ENCODE data around the gene TGIF2. TPM values are rescaled to one million over a fixed set of nuclear protein-coding genes. Genes with fewer than 3 reads are reported as not detected.

The TGIF2 gene
- total RNA-seq, 1 experiment from 2014 or later, result 17.1 TPM

DNA sequence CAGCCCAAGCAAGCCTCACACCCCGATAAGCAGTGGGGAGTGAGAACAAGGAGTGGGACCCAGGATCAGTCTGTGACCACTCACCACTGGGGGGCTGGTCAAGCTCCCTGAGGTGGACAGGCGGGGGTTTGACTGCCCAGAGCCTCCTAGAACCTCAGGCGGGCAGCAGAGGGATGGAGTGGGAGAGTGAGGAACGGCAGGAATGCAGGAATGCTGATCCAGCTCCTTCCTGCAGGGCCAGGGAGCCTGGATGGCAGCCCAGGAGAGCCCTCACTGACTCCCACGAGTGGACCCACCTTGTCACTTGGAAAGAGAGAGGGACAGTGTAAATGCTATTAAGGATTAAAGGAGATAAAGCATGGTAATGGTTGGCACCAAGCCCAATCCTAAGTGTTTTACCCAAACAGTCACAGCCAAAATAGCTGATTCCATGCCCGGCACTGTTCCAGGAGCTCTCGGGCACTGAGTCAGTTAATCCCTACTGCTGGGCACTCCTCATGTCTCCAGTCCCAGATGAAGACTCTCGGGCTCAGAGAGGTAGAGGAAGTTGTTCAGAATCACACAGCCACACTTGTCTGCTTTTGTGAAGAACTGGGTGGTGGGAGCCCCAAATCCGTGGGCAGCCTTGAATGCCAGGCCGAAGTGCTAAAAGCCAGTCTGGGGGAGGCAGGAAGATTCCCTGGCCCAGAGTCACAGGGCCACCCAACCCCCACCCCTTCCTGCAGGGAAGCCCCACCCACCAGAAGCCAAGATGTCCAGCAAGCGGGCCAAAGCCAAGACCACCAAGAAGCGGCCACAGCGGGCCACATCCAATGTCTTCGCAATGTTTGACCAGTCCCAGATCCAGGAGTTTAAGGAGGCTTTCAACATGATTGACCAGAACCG is 29.0 kb upstream of the TGIF2 start:
- H3K9me3 ChIP-seq (ENCODE audit: control insufficient read depth in 1 of 2, insufficient read depth in 1 of 2, low read depth in 1 of 2, low read length in 2 of 2), result no peaks in the 10 kb centered on the region
- peaks cover 7% of the 10 kb centered on the region; the same call in 1 of the 2 replicates for H3K79me2 ChIP-seq (ENCODE audit: insufficient read depth, low read length)
- intact Hi-C loops (cut with micrococcal nuclease), result no loop called here
- H3K27me3 ChIP-seq (ENCODE audit: insufficient read depth, low read length), result no peaks in the 10 kb centered on the region
- TF ChIP-seq SIN3A (IDR thresholded peaks at IDR 0.05; ENCODE audit: low read depth) (no peak), YY1 (IDR thresholded peaks at IDR 0.05; ENCODE audit: extremely low read depth, insufficient replicate concordance, low read depth, low read length) (no peak)
- no peak overlapping the region for H3K4me2 ChIP-seq (ENCODE audit: low read length)
- H3K4me1 ChIP-seq (ENCODE audit: control insufficient read depth in 1 of 2, insufficient read depth in 2 of 2, low read length in 2 of 2), result peaks cover 2 to 24% of the 10 kb centered on the region in 2 experiments; a peak in 3 of 4 replicates
- H3K27ac ChIP-seq (ENCODE audit: low read depth, low read length), result no peak overlapping the region
- no TSS peak for BruUV-seq (replicated peaks)
- RAD21 ChIA-PET (ENCODE audit: low non-redundant PET in 1 of 2, low total read pairs in 2 of 2, uncharacterized antibody in 2 of 2, unreplicated experiment in 2 of 2), result no interaction called here
- ATAC-seq (no peak), DNase-seq (ENCODE audit: low read depth, low spot score) (no peak)
- no peak overlapping the region for H2AFZ ChIP-seq (ENCODE audit: low read depth, low read length, poor library complexity, severe bottlenecking)
- no peaks in the 10 kb centered on the region for H4K20me1 ChIP-seq (ENCODE audit: insufficient read depth)
- POLR2A ChIA-PET, result no interaction called here
- no peaks in the 10 kb centered on the region for H3K9me2 ChIP-seq (ENCODE audit: insufficient read depth)
- peaks cover 0 to 5% of the 10 kb centered on the region in 2 experiments; a peak in 1 of 4 replicates for H3K36me3 ChIP-seq (ENCODE audit: control insufficient read depth in 1 of 2, insufficient read depth in 2 of 2, low read length in 2 of 2)
- H3K4me3 ChIP-seq (replicated peaks in 1 of 2; ENCODE audit: low read depth in 1 of 2, low read length in 2 of 2), result no peak overlapping the region
- CTCF ChIA-PET, result no interaction called here
- H3K9ac ChIP-seq (ENCODE audit: low read length), result no peak overlapping the region

DNA sequence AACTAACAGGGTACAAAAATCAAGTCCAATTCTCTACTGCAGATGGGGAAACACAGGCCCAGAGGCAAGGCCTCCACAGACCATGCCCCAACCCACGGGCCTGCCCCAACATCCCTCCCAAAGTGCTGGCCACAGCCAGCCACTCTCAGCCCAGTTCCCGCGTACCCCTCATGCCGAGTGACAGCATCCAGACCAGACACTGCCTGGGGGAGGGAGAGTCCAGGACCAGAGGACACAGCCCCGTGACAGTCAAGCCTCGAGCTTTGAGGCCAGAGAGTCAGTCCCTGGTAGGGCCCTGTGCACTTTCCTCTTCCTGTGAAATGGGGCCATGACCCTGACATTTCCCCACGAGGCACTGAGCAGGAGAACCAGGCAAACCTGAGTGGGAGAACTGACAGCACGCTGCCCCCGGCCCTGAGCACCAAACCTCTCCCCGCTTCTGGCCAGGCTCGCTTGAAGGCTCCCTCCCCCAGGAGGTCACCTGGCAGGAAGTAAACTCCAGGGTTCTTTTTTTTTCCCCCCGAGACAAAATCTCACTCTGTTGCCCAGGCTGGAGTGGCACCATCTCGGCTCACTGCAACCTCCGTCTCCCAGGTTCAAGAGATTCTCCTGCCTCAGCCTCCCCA is 27.2 kb upstream of the TGIF2 start:
- H3K27ac ChIP-seq (ENCODE audit: low read depth, low read length), result no peak overlapping the region
- ChIA-PET CTCF (no interaction called here), RAD21 (ENCODE audit: low non-redundant PET in 1 of 2, low total read pairs in 2 of 2, uncharacterized antibody in 2 of 2, unreplicated experiment in 2 of 2) (no interaction called here), POLR2A (no interaction called here)
- ATAC-seq (no peak), DNase-seq (ENCODE audit: low read depth, low spot score) (no peak)
- H3K36me3 ChIP-seq (ENCODE audit: control insufficient read depth in 1 of 2, insufficient read depth in 2 of 2, low read length in 2 of 2), result peaks cover 0 to 5% of the 10 kb centered on the region in 2 experiments; a peak in 1 of 4 replicates
- H3K79me2 ChIP-seq (ENCODE audit: insufficient read depth, low read length), result peaks cover 7% of the 10 kb centered on the region; the same call in 1 of the 2 replicates
- no peaks in the 10 kb centered on the region for H4K20me1 ChIP-seq (ENCODE audit: insufficient read depth)
- H3K4me1 ChIP-seq (ENCODE audit: control insufficient read depth in 1 of 2, insufficient read depth in 2 of 2, low read length in 2 of 2), result peaks cover 0 to 19% of the 10 kb centered on the region in 2 experiments; a peak in 3 of 4 replicates
- H3K4me3 ChIP-seq (replicated peaks in 1 of 2; ENCODE audit: low read depth in 1 of 2, low read length in 2 of 2), result no peak overlapping the region
- H3K4me2 ChIP-seq (ENCODE audit: low read length), result no peak overlapping the region
- BruUV-seq (replicated peaks), result no TSS peak
- H2AFZ ChIP-seq (ENCODE audit: low read depth, low read length, poor library complexity, severe bottlenecking), result no peak overlapping the region
- TF ChIP-seq RAD21 (IDR thresholded peaks at IDR 0.05; ENCODE audit: low read depth) (no peak), YY1 (IDR thresholded peaks at IDR 0.05; ENCODE audit: extremely low read depth, insufficient replicate concordance, low read depth, low read length) (no peak), CEBPB (IDR thresholded peaks at IDR 0.05; ENCODE audit: low read depth) (no peak), SRF (IDR thresholded peaks at IDR 0.05; ENCODE audit: low read depth) (no peak), TCF7L2 (IDR thresholded peaks at IDR 0.05; ENCODE audit: borderline replicate concordance, extremely low read depth, insufficient read depth, insufficient read length) (no peak), POLR2A (IDR thresholded peaks at IDR 0.05; ENCODE audit: borderline replicate concordance, extremely low read depth, insufficient read depth, insufficient read length) (no peak), ZFX (IDR thresholded peaks at IDR 0.05) (no peak), POLR2AphosphoS5 (IDR thresholded peaks at IDR 0.05; ENCODE audit: low read depth, low read length) (no peak), FOSL1 (IDR thresholded peaks at IDR 0.05; ENCODE audit: low read depth) (no peak)
- TF ChIP-seq, protein P1, sequence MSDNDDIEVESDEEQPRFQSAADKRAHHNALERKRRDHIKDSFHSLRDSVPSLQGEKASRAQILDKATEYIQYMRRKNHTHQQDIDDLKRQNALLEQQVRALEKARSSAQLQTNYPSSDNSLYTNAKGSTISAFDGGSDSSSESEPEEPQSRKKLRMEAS (IDR thresholded peaks at IDR 0.05), result no peak
- H3K9me3 ChIP-seq (ENCODE audit: control insufficient read depth in 1 of 2, insufficient read depth in 1 of 2, low read depth in 1 of 2, low read length in 2 of 2), result no peaks in the 10 kb centered on the region
- no peaks in the 10 kb centered on the region for H3K27me3 ChIP-seq (ENCODE audit: insufficient read depth, low read length)
- intact Hi-C loops (cut with micrococcal nuclease), result no loop called here
- H3K9me2 ChIP-seq (ENCODE audit: insufficient read depth), result no peaks in the 10 kb centered on the region
- no peak overlapping the region for H3K9ac ChIP-seq (ENCODE audit: low read length)
